Chondrocyte (in vitro differentiated cells): Measurements from ENCODE around the gene BCOR. TPM values are rescaled to one million over a fixed set of nuclear protein-coding genes. Genes with fewer than 3 reads are reported as not detected.

ENCODE experiments used
- DNase-seq: peaks from one replicate; pipeline ENCODE4 v3.0.0; 2021; ENCODE audit warnings: mixed read lengths, low spot score
- H3K27ac Mint-ChIP-seq: one replicate; pipeline ENCODE4 v1.8.0; 2021; ENCODE audit warnings: mild to moderate bottlenecking, moderate library complexity, mixed read lengths; ENCODE audit not compliant: unreplicated experiment
- H3K27me3 Mint-ChIP-seq: 2 replicates; pipeline ENCODE4 v1.8.0; 2021; ENCODE audit warnings: low read depth, mixed read lengths
- H3K36me3 Mint-ChIP-seq: 2 replicates; pipeline ENCODE4 v1.8.0; 2021; ENCODE audit warnings: low read depth, mixed read lengths
- H3K4me1 Mint-ChIP-seq: 2 replicates; pipeline ENCODE4 v1.8.0; 2021; ENCODE audit warnings: low read depth, mild to moderate bottlenecking, mixed read lengths
- H3K4me3 Mint-ChIP-seq: one replicate; pipeline ENCODE4 v1.8.0; 2021; ENCODE audit warnings: mild to moderate bottlenecking, moderate library complexity, mixed read lengths; ENCODE audit not compliant: unreplicated experiment
- H3K9me3 Mint-ChIP-seq: 2 replicates; pipeline ENCODE4 v1.8.0; 2021; ENCODE audit warnings: low read depth, mixed read lengths
- total RNA-seq: library from RNA; stranded (reverse); gene quantifications from 3 replicates; pipeline ENCODE4 v1.2.1, GENCODE V29; 2021
- TF ChIP-seq, protein P1 (sequence below): fragments of 200-600 bp; sonication (generic); IDR thresholded peaks from 2 replicates; pipeline ENCODE4 v1.5.0; 2021; ENCODE audit warnings: antibody characterized with exemption, mild to moderate bottlenecking, moderate library complexity

Gene BCOR
- total RNA-seq, 1 donor from 2014 or later: 11.0 TPM

DNA sequence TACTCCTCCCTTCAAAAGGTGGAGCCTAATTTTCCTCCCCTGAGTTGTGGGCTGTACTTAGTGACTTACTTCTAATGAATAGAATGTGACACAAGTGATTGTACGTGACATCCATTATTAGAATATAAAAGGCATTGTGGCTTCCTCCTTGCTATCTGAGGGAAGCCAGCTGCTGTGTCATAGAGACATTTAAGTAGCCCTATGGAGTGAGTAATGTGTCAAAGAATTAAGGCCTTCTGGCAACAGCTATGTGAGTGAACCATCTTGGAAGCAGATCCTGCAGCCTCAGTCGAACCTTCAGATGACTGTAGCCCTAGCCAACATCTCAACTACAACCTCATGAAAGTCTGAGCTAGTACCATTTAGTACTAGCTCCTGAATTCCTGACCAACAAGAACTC lies 76.1 kb downstream of the BCOR start:
- Mint-ChIP-seq H3K4me3 (no peak overlapping the region), H3K9me3 (peaks cover 7% of the 10 kb centered on the region), H3K4me1 (no peaks in the 10 kb centered on the region), H3K36me3 (no peaks in the 10 kb centered on the region), H3K27ac (no peak overlapping the region), H3K27me3 (no peaks in the 10 kb centered on the region)
- TF ChIP-seq, protein P1, sequence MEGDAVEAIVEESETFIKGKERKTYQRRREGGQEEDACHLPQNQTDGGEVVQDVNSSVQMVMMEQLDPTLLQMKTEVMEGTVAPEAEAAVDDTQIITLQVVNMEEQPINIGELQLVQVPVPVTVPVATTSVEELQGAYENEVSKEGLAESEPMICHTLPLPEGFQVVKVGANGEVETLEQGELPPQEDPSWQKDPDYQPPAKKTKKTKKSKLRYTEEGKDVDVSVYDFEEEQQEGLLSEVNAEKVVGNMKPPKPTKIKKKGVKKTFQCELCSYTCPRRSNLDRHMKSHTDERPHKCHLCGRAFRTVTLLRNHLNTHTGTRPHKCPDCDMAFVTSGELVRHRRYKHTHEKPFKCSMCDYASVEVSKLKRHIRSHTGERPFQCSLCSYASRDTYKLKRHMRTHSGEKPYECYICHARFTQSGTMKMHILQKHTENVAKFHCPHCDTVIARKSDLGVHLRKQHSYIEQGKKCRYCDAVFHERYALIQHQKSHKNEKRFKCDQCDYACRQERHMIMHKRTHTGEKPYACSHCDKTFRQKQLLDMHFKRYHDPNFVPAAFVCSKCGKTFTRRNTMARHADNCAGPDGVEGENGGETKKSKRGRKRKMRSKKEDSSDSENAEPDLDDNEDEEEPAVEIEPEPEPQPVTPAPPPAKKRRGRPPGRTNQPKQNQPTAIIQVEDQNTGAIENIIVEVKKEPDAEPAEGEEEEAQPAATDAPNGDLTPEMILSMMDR: no peak
- DNase-seq: no peak

DNA sequence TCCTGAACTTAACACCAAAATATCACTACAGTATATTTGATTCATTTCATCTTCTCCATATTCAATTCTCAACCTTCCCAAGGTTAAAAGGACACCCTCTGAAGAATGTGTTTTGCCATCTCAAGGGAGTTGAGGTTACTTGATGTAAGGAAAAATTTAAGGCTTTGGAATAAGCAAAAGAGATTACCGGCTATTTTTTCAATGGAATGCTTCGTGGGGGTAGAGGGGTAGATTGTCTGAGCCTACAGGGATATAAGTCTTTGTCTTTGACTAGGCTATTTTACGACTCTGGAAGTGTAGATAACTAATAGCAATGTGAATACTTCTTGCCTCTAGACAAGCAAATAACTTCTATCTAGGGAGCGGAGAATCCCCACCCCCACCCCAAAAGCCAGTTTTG lies 78.2 kb downstream of the BCOR start:
- H3K27ac Mint-ChIP-seq: no peak overlapping the region

DNA sequence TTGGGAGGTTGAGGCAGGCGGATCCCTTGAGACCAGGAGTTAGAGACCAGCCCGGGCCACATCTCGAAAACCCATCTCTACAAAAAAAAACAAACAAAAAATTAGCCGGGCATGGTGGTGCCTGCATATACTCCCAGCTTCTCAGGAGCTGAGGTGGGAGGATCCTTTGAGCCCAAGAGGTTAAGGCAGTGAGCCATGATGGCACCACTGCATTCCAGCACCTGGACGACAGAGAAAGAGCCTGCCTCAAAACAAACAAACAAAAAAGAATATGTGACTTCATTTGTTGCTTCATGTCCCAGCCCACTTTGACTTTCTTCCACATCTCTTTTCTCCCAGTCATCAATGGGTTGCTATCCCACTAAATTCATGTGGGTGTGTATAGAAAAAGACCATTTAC lies 79.7 kb downstream of the BCOR start:
- H3K27me3 Mint-ChIP-seq: no peaks in the 10 kb centered on the region

More for the DNA sequence above, 78.2 kb downstream of the BCOR start:
- DNase-seq: no peak
- no peaks in the 10 kb centered on the region for H3K36me3 Mint-ChIP-seq
- TF ChIP-seq, protein P1: no peak
- H3K27me3 Mint-ChIP-seq: no peaks in the 10 kb centered on the region
- H3K4me3 Mint-ChIP-seq: no peak overlapping the region
- H3K9me3 Mint-ChIP-seq: peaks cover 13% of the 10 kb centered on the region
- no peaks in the 10 kb centered on the region for H3K4me1 Mint-ChIP-seq

DNA sequence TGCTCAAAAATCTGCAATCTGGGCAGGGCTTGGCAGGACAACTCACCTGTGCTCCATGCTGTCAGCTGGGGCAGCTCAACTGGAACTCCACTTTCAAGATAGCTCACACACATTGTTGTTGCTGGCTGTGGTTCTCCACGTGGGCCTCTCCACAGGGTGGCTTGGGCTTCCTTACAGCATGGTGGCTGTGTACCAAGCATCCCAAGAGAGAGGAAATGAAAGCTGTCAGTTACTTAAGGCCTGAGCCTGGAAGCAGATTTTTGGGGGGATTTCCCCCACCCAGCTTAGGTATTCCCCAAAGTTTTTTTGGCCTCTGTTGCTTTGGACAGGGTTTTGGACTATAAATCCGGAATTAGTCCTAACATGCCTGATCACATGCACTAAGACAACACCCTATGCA lies 81.0 kb downstream of the BCOR start:
- Mint-ChIP-seq H3K4me1 (peaks cover 6% of the 10 kb centered on the region), H3K4me3 (no peak overlapping the region), H3K9me3 (peaks cover 14% of the 10 kb centered on the region), H3K27me3 (no peaks in the 10 kb centered on the region), H3K36me3 (no peaks in the 10 kb centered on the region), H3K27ac (no peak overlapping the region)
- DNase-seq: no peak
- TF ChIP-seq, protein P1: no peak

More for the DNA sequence above, 79.7 kb downstream of the BCOR start:
- Mint-ChIP-seq H3K4me3 (no peak overlapping the region), H3K4me1 (no peaks in the 10 kb centered on the region), H3K36me3 (no peaks in the 10 kb centered on the region), H3K9me3 (peaks cover 13% of the 10 kb centered on the region), H3K27ac (no peak overlapping the region)
- TF ChIP-seq, protein P1: no peak
- no peak for DNase-seq

DNA sequence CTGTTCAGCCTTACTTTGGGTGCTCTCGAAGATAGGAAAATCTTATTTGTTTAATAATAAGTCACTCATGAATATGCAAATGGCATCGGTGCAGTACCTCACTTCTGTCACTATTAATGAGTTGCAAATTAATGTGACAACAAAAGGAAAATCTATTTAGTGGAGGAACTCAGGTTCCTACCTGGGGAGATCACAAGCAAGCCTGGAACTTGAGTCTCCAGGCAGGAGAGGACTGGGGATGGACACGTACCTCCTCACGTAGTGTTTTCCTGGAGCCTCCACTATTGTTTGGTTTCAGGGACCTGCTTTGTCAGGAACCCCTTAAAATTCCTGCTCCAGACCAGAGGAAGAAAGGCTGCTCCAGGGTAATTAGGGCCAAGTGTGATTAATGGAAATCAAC lies 82.1 kb downstream of the BCOR start:
- DNase-seq: no peak
- Mint-ChIP-seq H3K27me3 (no peaks in the 10 kb centered on the region), H3K4me3 (no peak overlapping the region)

More for the DNA sequence above, 82.1 kb downstream of the BCOR start:
- Mint-ChIP-seq H3K36me3 (no peaks in the 10 kb centered on the region), H3K4me1 (peaks cover 8% of the 10 kb centered on the region), H3K9me3 (peaks cover 9% of the 10 kb centered on the region), H3K27ac (no peak overlapping the region)
- TF ChIP-seq, protein P1: no peak
